Raji (cell line): ENCODE data around the gene TMEM250.

Experiments
- POLR2A ChIP-seq: IDR thresholded peaks from 2 replicates; pipeline ENCODE4 v1.6.1; 2011; ENCODE audit warnings: low read depth, low read length, control low read depth; ENCODE audit not compliant: insufficient read depth

TMEM250 gene

DNA sequence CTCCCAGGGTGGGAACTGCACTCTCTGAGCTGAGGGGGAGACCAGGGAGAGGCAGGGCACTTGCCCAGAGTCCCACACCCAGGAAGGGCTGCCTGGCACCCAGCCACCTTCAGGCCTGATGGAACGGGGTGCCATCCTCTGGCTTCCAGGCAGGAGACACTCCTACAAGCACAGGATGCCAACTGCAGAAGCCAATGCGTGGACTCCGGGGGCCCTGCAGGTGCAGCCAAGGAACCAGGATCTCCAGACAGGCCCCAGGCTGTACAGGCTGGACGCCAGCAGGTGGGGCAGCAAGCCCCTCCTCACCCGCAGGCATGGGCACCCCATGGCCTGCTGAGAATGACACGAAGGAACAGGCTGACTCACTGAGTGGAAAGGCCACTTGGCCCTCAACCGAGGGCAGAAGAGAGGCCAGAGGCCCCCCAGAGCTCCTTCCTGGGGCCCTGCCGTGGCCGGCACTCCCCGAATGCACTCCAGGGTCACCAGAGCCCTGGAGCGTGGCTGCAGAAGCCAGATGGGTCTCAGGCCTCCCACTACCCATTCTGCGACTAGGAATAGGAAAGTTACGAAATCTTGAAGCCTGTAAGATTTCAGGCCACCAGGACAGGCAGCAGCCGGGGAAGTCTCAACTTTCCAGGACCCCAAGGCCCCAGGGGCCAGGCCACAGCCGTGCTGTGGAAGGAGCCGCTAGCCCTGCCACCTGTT, 39.3 kb downstream of the TMEM250 start:
- no peak for TF ChIP-seq POLR2A

DNA sequence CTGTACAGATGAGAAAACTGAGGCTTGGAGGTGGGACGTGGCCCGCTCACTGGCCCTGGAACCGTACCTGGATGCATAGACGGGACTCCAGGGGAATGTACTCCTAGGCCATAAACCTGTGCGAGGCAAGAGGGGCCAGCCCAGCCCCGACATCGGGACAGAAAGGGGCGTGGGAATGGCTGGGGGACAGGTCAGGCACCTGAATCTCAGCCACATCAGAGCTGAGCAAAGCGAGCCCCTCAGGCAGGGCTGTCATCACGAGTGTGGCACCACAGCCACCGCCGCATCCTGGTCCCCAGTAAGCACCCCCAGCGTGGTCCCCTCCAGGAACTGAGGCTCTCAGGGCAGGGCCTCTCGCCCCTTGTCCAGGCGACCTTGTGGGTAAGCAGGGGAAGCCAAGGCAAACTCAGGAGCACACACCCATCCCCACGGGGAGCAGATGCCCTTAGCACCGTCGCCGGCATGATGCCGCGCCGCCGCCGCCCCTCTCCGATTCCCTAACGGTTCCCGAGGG, 40.1 kb downstream of the TMEM250 start:
- TF ChIP-seq POLR2A, result no peak

DNA sequence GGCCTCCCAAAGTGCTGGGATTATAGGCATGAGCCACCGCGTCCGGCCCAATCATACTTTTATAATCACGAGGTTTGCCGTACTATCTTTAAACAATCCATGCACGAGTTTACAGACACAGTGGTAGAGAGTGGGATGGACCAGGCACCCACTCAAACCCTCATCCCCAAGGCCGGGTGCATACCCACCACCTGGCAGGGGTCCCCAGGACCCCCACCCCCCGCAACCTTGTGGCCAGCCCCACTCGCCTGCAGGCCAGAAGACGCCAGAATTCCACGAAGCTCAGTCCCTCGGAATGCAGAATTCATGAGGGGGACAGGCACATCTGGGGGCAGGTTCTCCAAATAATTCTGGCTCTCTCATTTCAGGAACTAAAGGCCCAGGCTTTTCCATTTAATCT, 40.7 kb downstream of the TMEM250 start:
- no peak for TF ChIP-seq POLR2A

DNA sequence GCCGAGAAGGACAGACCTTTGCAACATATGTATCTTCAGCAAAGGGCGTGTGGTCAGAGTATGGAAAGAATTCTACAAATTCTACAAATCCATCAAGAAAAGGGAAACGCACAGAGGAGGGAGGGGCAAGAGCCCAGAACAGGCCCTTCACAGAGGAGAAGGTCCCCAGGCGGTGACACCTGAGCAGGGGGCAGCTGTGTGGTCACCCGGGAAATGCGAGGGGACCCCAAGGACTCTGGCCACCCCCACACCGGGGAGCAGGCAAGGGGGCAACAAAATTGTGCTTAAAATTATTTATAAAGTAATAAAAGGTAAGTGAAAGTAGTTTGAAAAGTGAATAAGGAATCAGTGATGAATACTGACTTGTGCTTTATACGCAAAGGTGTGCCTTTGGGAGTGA, 41.2 kb downstream of the TMEM250 start:
- no peak for TF ChIP-seq POLR2A

DNA sequence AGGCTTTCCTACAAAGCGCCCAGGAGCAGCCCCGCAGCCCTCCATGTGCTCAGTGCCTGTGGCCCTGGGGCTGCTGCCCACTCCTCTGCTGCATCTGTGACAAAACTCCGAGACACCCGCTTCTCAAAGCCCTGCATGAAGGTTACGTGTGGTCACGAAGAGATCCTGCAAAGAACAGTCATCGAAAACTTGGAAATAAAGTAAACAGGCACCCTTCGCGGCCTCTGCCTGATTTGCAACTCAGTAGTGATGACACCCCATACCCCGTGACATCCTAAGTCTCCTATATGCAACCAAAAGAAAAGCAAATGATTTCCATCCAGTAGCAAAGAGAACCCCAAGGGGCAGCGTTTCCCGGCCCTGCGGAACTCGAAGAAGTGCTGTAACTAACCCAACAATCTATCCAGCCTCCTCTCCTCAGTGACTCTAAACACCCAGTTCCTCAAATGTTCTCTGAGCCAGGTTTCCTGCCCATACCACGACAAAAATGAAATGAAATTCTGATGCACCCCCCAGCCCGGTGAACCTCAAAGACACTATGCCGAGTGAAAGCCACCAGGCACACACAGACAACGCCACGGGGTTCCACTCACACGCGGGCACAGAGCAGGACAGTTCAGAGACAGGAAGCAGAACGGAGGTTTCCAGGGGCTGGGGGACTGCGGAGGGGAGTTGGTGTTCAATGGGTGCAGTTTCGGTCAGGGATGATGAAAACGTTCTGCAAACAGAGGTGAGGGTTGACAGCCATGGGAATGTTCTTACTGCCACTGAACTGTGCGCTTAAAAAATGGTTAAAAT, 42.6 kb downstream of the TMEM250 start:
- TF ChIP-seq POLR2A, result no peak

DNA sequence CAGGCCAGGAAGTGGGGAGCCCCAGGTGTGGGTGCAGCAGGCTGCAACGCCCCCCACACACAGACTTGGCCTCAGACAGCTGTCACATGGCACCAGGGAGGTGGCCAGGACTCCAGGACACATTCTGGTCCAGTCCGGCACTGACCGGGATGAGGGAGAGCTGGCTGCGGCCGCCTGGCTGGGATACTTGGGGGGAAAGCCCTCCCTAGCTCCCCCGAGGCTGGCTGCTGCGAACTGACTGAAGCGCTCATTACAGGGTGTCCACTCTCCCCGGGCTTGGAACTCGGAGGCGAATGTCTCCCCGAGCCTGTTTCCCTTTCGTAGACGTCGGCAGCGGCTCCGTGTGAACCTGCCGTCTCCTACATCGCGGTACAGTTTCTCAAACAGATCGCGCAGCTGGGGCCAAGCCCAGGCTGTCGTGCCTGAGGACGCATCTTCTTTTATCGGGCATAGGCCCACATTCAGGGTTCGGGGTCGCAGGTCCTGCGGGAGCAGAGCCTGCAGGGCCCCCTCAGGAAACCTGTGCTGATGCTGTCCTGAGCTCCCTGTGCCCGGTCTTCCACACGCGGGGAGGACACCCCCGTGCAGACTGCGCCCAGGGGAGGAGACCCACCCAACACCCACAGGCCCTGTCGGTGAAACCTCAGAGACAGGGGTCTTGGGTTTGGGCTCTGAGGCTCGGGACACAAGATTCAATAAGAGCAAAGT, 43.4 kb downstream of the TMEM250 start:
- TF ChIP-seq POLR2A, result no peak

DNA sequence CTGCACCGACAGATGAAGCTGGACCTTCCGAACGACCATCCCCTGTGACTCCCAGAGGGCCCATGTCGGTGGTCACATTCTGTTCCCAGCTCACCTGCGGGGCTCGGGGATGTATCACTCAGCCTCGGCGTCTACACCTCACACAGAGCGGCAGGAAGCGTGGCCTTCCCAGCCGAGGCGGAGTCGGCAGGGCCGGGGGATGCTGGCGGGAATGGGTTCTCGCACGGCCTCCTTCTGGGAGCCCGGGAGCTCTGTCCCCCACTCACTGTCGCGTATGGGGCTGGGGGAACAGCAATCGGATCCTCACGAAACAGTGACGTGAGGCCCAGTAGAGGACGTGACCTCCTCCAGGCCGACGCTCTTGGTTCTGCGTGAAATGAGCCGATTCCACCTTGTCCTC, 44.0 kb downstream of the TMEM250 start:
- no peak for TF ChIP-seq POLR2A
